H54 (cell line): ENCODE results near the gene SFTPD.

Experiments used
- DNase-seq: peaks from one replicate; pipeline ENCODE4 v3.0.0; 2011; ENCODE audit warnings: low spot score, mixed read lengths; ENCODE audit not compliant: insufficient read length
- FAIRE-seq: peaks from 3 replicates; lab custom pipeline; 2011; peaks lifted over from hg19 to GRCh38; lab: Jason Lieb, UNC
- POLR2A ChIP-seq: IDR thresholded peaks from 2 replicates; pipeline ENCODE4 v1.6.1; 2011; ENCODE audit warnings: low read depth, mild to moderate bottlenecking, low read length

Gene SFTPD

GRCh38 chr10:79979976-79980687 lies 31.2 kb upstream of the SFTPD start:
- no peak for TF ChIP-seq POLR2A
- DNase-seq (no peak), FAIRE-seq (no peak)

- TF ChIP-seq POLR2A, result no peak
- DNase-seq (no peak), FAIRE-seq (no peak)
Measured at GRCh38 chr10:79979310-79979975, 30.5 kb upstream of the SFTPD start.

- no peak for TF ChIP-seq POLR2A
- no peak for DNase-seq
- no peak for FAIRE-seq
Measured at GRCh38 chr10:79976999-79977398, 28.1 kb upstream of the SFTPD start.

GRCh38 chr10:79970062-79970461 lies 21.2 kb upstream of the SFTPD start:
- no peak for FAIRE-seq
- DNase-seq, result no peak
- no peak for TF ChIP-seq POLR2A

GRCh38 chr10:79947787-79948424 lies 999 bp downstream of the SFTPD start:
- DNase-seq (no peak), FAIRE-seq (no peak)
- no peak for TF ChIP-seq POLR2A

- FAIRE-seq, result no peak
- DNase-seq, result no peak
- TF ChIP-seq POLR2A, result no peak
Measured at GRCh38 chr10:79947083-79947415, 1.9 kb downstream of the SFTPD start.

- DNase-seq (no peak), FAIRE-seq (no peak)
- no peak for TF ChIP-seq POLR2A
Measured at GRCh38 chr10:79946271-79947082, 2.4 kb downstream of the SFTPD start.

- FAIRE-seq (no peak), DNase-seq (no peak)
- TF ChIP-seq POLR2A, result no peak
Measured at GRCh38 chr10:79944428-79945395, 4.2 kb downstream of the SFTPD start.

- FAIRE-seq, result no peak
- no peak for DNase-seq
- no peak for TF ChIP-seq POLR2A
Measured at GRCh38 chr10:79943871-79944270, 5.0 kb downstream of the SFTPD start.

- FAIRE-seq (no peak), DNase-seq (no peak)
- TF ChIP-seq POLR2A, result no peak
Measured at GRCh38 chr10:79942261-79943185, 6.4 kb downstream of the SFTPD start.

- no peak for FAIRE-seq
- no peak for DNase-seq
- TF ChIP-seq POLR2A, result no peak
Measured at GRCh38 chr10:79941585-79942210, 7.2 kb downstream of the SFTPD start.
